ENCODE data around the gene NKD2. TPM values are rescaled to one million over a fixed set of nuclear protein-coding genes. Genes with fewer than 3 reads are reported as not detected.

NKD2 gene
- total RNA-seq, 1 donor from 2014 or later, result not detected

GRCh38 chr5:1044117-1044516, 35.5 kb downstream of the NKD2 start:
- Mint-ChIP-seq H3K27me3 (ENCODE audit: unreplicated experiment) (no peaks in the 10 kb centered on the region), H3K4me1 (ENCODE audit: unreplicated experiment) (no peaks in the 10 kb centered on the region), H3K4me3 (ENCODE audit: unreplicated experiment) (no peak overlapping the region), H3K27ac (ENCODE audit: unreplicated experiment) (no peak overlapping the region), H3K36me3 (ENCODE audit: unreplicated experiment) (no peaks in the 10 kb centered on the region), H3K9me3 (ENCODE audit: unreplicated experiment) (peaks cover 58% of the 10 kb centered on the region)
- no peak for TF ChIP-seq CTCF (IDR thresholded peaks at IDR 0.05)
- DNase-seq (ENCODE audit: extremely low spot score, unreplicated experiment), result no peak

GRCh38 chr5:1045960-1046560, 37.5 kb downstream of the NKD2 start:
- H3K27ac Mint-ChIP-seq (ENCODE audit: unreplicated experiment), result no peak overlapping the region
- no peaks in the 10 kb centered on the region for H3K36me3 Mint-ChIP-seq (ENCODE audit: unreplicated experiment)
- peaks cover 1% of the 10 kb centered on the region for H3K4me1 Mint-ChIP-seq (ENCODE audit: unreplicated experiment)
- peaks cover 54% of the 10 kb centered on the region for H3K9me3 Mint-ChIP-seq (ENCODE audit: unreplicated experiment)
- TF ChIP-seq CTCF (IDR thresholded peaks at IDR 0.05), result no peak
- no peaks in the 10 kb centered on the region for H3K27me3 Mint-ChIP-seq (ENCODE audit: unreplicated experiment)
- DNase-seq (ENCODE audit: extremely low spot score, unreplicated experiment), result no peak
- H3K4me3 Mint-ChIP-seq (ENCODE audit: unreplicated experiment), result no peak overlapping the region

- no peak for TF ChIP-seq CTCF (IDR thresholded peaks at IDR 0.05)
- H3K27ac Mint-ChIP-seq (ENCODE audit: unreplicated experiment), result no peak overlapping the region
- H3K36me3 Mint-ChIP-seq (ENCODE audit: unreplicated experiment), result no peaks in the 10 kb centered on the region
- peaks cover 41% of the 10 kb centered on the region for H3K9me3 Mint-ChIP-seq (ENCODE audit: unreplicated experiment)
- no peak for DNase-seq (ENCODE audit: extremely low spot score, unreplicated experiment)
- no peak overlapping the region for H3K4me3 Mint-ChIP-seq (ENCODE audit: unreplicated experiment)
- peaks cover 1% of the 10 kb centered on the region for H3K4me1 Mint-ChIP-seq (ENCODE audit: unreplicated experiment)
- H3K27me3 Mint-ChIP-seq (ENCODE audit: unreplicated experiment), result no peaks in the 10 kb centered on the region
Measured at GRCh38 chr5:1047332-1047965, 38.8 kb downstream of the NKD2 start.

GRCh38 chr5:1048162-1048721, 39.6 kb downstream of the NKD2 start:
- DNase-seq (ENCODE audit: extremely low spot score, unreplicated experiment), result no peak
- no peak for TF ChIP-seq CTCF (IDR thresholded peaks at IDR 0.05)
- Mint-ChIP-seq H3K36me3 (ENCODE audit: unreplicated experiment) (no peaks in the 10 kb centered on the region), H3K4me3 (ENCODE audit: unreplicated experiment) (no peak overlapping the region), H3K27me3 (ENCODE audit: unreplicated experiment) (no peaks in the 10 kb centered on the region), H3K4me1 (ENCODE audit: unreplicated experiment) (peaks cover 1% of the 10 kb centered on the region), H3K9me3 (ENCODE audit: unreplicated experiment) (peaks cover 38% of the 10 kb centered on the region), H3K27ac (ENCODE audit: unreplicated experiment) (no peak overlapping the region)

Data from osteocyte (in vitro differentiated cells).